Smooth muscle cell (in vitro differentiated cells): ENCODE data around the gene CFP. TPM values are rescaled to one million over a fixed set of nuclear protein-coding genes. Genes with fewer than 3 reads are reported as not detected.

Experiments
- DNase-seq: peaks from one replicate; lab custom pipeline; 2025; ENCODE audit not compliant: unreplicated experiment; lab: John Stamatoyannopoulos, UW
- H2AFZ ChIP-seq: fragments of 200-600 bp; sonication (generic); 2 replicates; pipeline ENCODE4 v1.6.0; 2016; ENCODE audit warnings: antibody characterized with exemption, low read depth, mild to moderate bottlenecking
- H3F3A ChIP-seq: fragments of 200-600 bp; sonication (generic); 2 replicates; pipeline ENCODE4 v1.6.0; 2017; ENCODE audit warnings: antibody characterized with exemption, low read depth
- H3K27ac ChIP-seq: fragments of 200-600 bp; sonication (generic); 2 replicates; pipeline ENCODE4 v1.5.1; 2016; ENCODE audit warnings: low read depth, mild to moderate bottlenecking
- H3K27me3 ChIP-seq: fragments of 200-600 bp; sonication (generic); 2 replicates; pipeline ENCODE4 v1.6.1; 2016; ENCODE audit warnings: low read depth, mild to moderate bottlenecking
- H3K36me3 ChIP-seq: fragments of 200-600 bp; sonication (generic); 2 replicates; pipeline ENCODE4 v1.5.1; 2016; ENCODE audit warnings: low read depth
- H3K4me1 ChIP-seq: fragments of 200-600 bp; sonication (generic); 2 replicates; pipeline ENCODE4 v1.5.1; 2016; ENCODE audit warnings: low read depth
- H3K4me2 ChIP-seq: fragments of 200-600 bp; sonication (generic); 2 replicates; pipeline ENCODE4 v1.6.0; 2016; ENCODE audit warnings: mild to moderate bottlenecking
- H3K4me3 ChIP-seq: fragments of 200-600 bp; sonication (generic); 2 replicates; pipeline ENCODE4 v1.5.1; 2016; ENCODE audit warnings: mild to moderate bottlenecking
- H3K79me2 ChIP-seq: fragments of 200-600 bp; sonication (generic); 2 replicates; pipeline ENCODE4 v1.6.0; 2016; ENCODE audit warnings: low read depth, mild to moderate bottlenecking
- H3K9ac ChIP-seq: fragments of 200-600 bp; sonication (generic); 2 replicates; pipeline ENCODE4 v1.6.0; 2016; ENCODE audit warnings: low read depth
- H3K9me3 ChIP-seq: fragments of 200-600 bp; sonication (generic); replicated peaks from 2 replicates; pipeline ENCODE4 v1.5.1; 2016; ENCODE audit warnings: low read depth
- H4K20me1 ChIP-seq: fragments of 200-600 bp; sonication (generic); 2 replicates; pipeline ENCODE4 v1.6.0; 2016; ENCODE audit warnings: low read depth
- CTCF ChIP-seq: fragments of 200-600 bp; sonication (generic); IDR thresholded peaks from 2 replicates; pipeline ENCODE4 v1.5.1; 2017; ENCODE audit warnings: borderline replicate concordance, mild to moderate bottlenecking, antibody characterized with exemption; ENCODE audit not compliant: insufficient read depth, poor library complexity, severe bottlenecking
- WGBS: methylation state at CpG from one replicate; pipeline ENCODE4 v1.1.7; 2016; ENCODE audit warnings: low lambda C conversion rate; 5-methylcytosine and 5-hydroxymethylcytosine counted together
- polyA plus RNA-seq: library from polyadenylated mRNA; unstranded; fragments of >200 nt; fragmentation: Nextera tagmentation; extraction: Ambion mirVana; gene quantifications from 2 replicates; pipeline ENCODE4 v1.2.1, GENCODE V29; 2016
- total RNA-seq: library from RNA; depleted of rRNA; stranded (reverse); fragments of >200 nt; gene quantifications from 2 replicates; pipeline ENCODE4 v1.2.3, GENCODE V29; 2014

The CFP gene
- total and polyA plus RNA-seq, 2 experiments from 2014 or later: 0.58 to 1.3 TPM

GRCh38 chrX:47634871-47635575 is 5.3 kb upstream of the CFP start:
- H3K4me2 ChIP-seq: no peak overlapping the region

GRCh38 chrX:47633689-47634590 is 4.2 kb upstream of the CFP start:
- Histone ChIP-seq H3K27me3 (no peaks in the 10 kb centered on the region), H4K20me1 (no peaks in the 10 kb centered on the region), H3K4me1 (no peaks in the 10 kb centered on the region), H3F3A (no peaks in the 10 kb centered on the region), H3K79me2 (no peaks in the 10 kb centered on the region), H3K4me3 (no peak overlapping the region), H3K36me3 (no peaks in the 10 kb centered on the region), H2AFZ (no peak overlapping the region), H3K4me2 (no peak overlapping the region), H3K9ac (no peak overlapping the region), H3K27ac (no peak overlapping the region), H3K9me3 (no peaks in the 10 kb centered on the region)
- WGBS: 57% methylated on average over 14 of the region's 14 CpGs
- TF ChIP-seq CTCF: no peak
- no peak for DNase-seq

More at GRCh38 chrX:47634871-47635575, 5.3 kb upstream of the CFP start:
- no peaks in the 10 kb centered on the region for H3K79me2 ChIP-seq
- no peak overlapping the region for H2AFZ ChIP-seq
- WGBS: 76% methylated on average over 16 of the region's 16 CpGs
- no peak overlapping the region for H3K27ac ChIP-seq
- no peaks in the 10 kb centered on the region for H4K20me1 ChIP-seq
- no peak for TF ChIP-seq CTCF
- H3F3A ChIP-seq: no peaks in the 10 kb centered on the region
- no peak overlapping the region for H3K4me3 ChIP-seq
- H3K36me3 ChIP-seq: no peaks in the 10 kb centered on the region
- no peaks in the 10 kb centered on the region for H3K9me3 ChIP-seq
- H3K9ac ChIP-seq: no peak overlapping the region
- no peaks in the 10 kb centered on the region for H3K27me3 ChIP-seq
- H3K4me1 ChIP-seq: no peaks in the 10 kb centered on the region
- no peak for DNase-seq

- no peaks in the 10 kb centered on the region for H3K4me1 ChIP-seq
- H3K79me2 ChIP-seq: no peaks in the 10 kb centered on the region
- H3K9ac ChIP-seq: no peak overlapping the region
- no peaks in the 10 kb centered on the region for H4K20me1 ChIP-seq
- H3K27ac ChIP-seq: no peak overlapping the region
- H3K4me3 ChIP-seq: no peak overlapping the region
- TF ChIP-seq CTCF: no peak
- H3K36me3 ChIP-seq: no peaks in the 10 kb centered on the region
- no peaks in the 10 kb centered on the region for H3K9me3 ChIP-seq
- no peak overlapping the region for H2AFZ ChIP-seq
- no peak for DNase-seq
- H3F3A ChIP-seq: no peaks in the 10 kb centered on the region
- H3K27me3 ChIP-seq: no peaks in the 10 kb centered on the region
- H3K4me2 ChIP-seq: no peak overlapping the region
- WGBS: 79% methylated on average over 4 of the region's 4 CpGs
Measured at GRCh38 chrX:47632666-47633065, 2.9 kb upstream of the CFP start.
